Muscle layer of colon (tissue), 2 donors: Measurements from ENCODE around the gene SAMD8.

ENCODE experiments used
- H3K27ac ChIP-seq: one replicate; pipeline ENCODE4 v1.7.0; 2013; ENCODE audit warnings: low read depth, mild to moderate bottlenecking, low read length, moderate library complexity
- H3K27me3 ChIP-seq, 2 donors: one replicate each; pipeline ENCODE4 v1.7.0; 2013; ENCODE audit warnings: low read length in 2 of 2, mild to moderate bottlenecking in 2 of 2; ENCODE audit not compliant: insufficient read depth in 2 of 2, control insufficient read depth in 1 of 2
- H3K36me3 ChIP-seq: one replicate; pipeline ENCODE4 v1.7.0; 2013; ENCODE audit warnings: mild to moderate bottlenecking, low read length; ENCODE audit not compliant: insufficient read depth
- H3K4me1 ChIP-seq: one replicate; pipeline ENCODE4 v1.7.0; 2013; ENCODE audit warnings: mild to moderate bottlenecking, low read length; ENCODE audit not compliant: insufficient read depth
- H3K4me3 ChIP-seq, 2 donors: one replicate each; pipeline ENCODE4 v1.7.0; 2013; ENCODE audit warnings: low read length in 2 of 2, low read depth in 1 of 2, mild to moderate bottlenecking in 1 of 2, moderate library complexity in 1 of 2
- H3K9ac ChIP-seq: one replicate; pipeline ENCODE4 v1.7.0; 2013; ENCODE audit warnings: low read length
- H3K9me3 ChIP-seq: one replicate; pipeline ENCODE4 v1.7.0; 2013; ENCODE audit warnings: mild to moderate bottlenecking, low read length
- donor health status: abdominal sarcoma.
- donor health status: Adenocarcinoma of cecum.

SAMD8 gene

GRCh38 chr10:75072727-75073126 is 38.7 kb upstream of the SAMD8 start:
- H3K36me3 ChIP-seq: no peaks in the 10 kb centered on the region
- no peak overlapping the region for H3K4me3 ChIP-seq
- H3K4me1 ChIP-seq: no peaks in the 10 kb centered on the region
- no peaks in the 10 kb centered on the region for H3K27me3 ChIP-seq
- no peaks in the 10 kb centered on the region for H3K9me3 ChIP-seq
- H3K9ac ChIP-seq: no peak overlapping the region
- H3K27ac ChIP-seq: no peak overlapping the region

GRCh38 chr10:75073442-75073841 is 38.0 kb upstream of the SAMD8 start:
- no peak overlapping the region for H3K27ac ChIP-seq
- H3K27me3 ChIP-seq: no peaks in the 10 kb centered on the region
- no peak overlapping the region for H3K4me3 ChIP-seq
- H3K9me3 ChIP-seq: no peaks in the 10 kb centered on the region
- no peaks in the 10 kb centered on the region for H3K36me3 ChIP-seq
- H3K9ac ChIP-seq: no peak overlapping the region
- no peaks in the 10 kb centered on the region for H3K4me1 ChIP-seq

- no peaks in the 10 kb centered on the region for H3K27me3 ChIP-seq
- no peaks in the 10 kb centered on the region for H3K9me3 ChIP-seq
- no peak overlapping the region for H3K27ac ChIP-seq
- H3K4me1 ChIP-seq: no peaks in the 10 kb centered on the region
- H3K4me3 ChIP-seq: no peak overlapping the region
- no peaks in the 10 kb centered on the region for H3K36me3 ChIP-seq
- no peak overlapping the region for H3K9ac ChIP-seq
Measured at GRCh38 chr10:75074711-75075445, 36.6 kb upstream of the SAMD8 start.

- no peaks in the 10 kb centered on the region for H3K36me3 ChIP-seq
- no peaks in the 10 kb centered on the region for H3K27me3 ChIP-seq
- no peak overlapping the region for H3K27ac ChIP-seq
- H3K4me3 ChIP-seq: no peak overlapping the region
- peaks cover 2% of the 10 kb centered on the region for H3K9me3 ChIP-seq
- no peaks in the 10 kb centered on the region for H3K4me1 ChIP-seq
- H3K9ac ChIP-seq: no peak overlapping the region
Measured at GRCh38 chr10:75076348-75076747, 35.1 kb upstream of the SAMD8 start.

GRCh38 chr10:75079436-75080083 is 31.9 kb upstream of the SAMD8 start:
- Histone ChIP-seq H3K36me3 (no peaks in the 10 kb centered on the region), H3K4me3 (no peak overlapping the region), H3K27ac (no peak overlapping the region), H3K4me1 (no peaks in the 10 kb centered on the region), H3K9me3 (peaks cover 4% of the 10 kb centered on the region), H3K9ac (no peak overlapping the region), H3K27me3 (no peaks in the 10 kb centered on the region)

GRCh38 chr10:75080554-75080953 is 30.9 kb upstream of the SAMD8 start:
- Histone ChIP-seq H3K4me3 (no peak overlapping the region), H3K9me3 (peaks cover 4% of the 10 kb centered on the region), H3K36me3 (no peaks in the 10 kb centered on the region), H3K27me3 (no peaks in the 10 kb centered on the region), H3K27ac (no peak overlapping the region), H3K9ac (no peak overlapping the region), H3K4me1 (no peaks in the 10 kb centered on the region)

GRCh38 chr10:75081379-75081778 is 30.1 kb upstream of the SAMD8 start:
- H3K9ac ChIP-seq: no peak overlapping the region
- no peaks in the 10 kb centered on the region for H3K27me3 ChIP-seq
- H3K4me1 ChIP-seq: no peaks in the 10 kb centered on the region
- no peaks in the 10 kb centered on the region for H3K36me3 ChIP-seq
- no peak overlapping the region for H3K27ac ChIP-seq
- H3K4me3 ChIP-seq: no peak overlapping the region
- H3K9me3 ChIP-seq: peaks cover 4% of the 10 kb centered on the region

- H3K9me3 ChIP-seq: peaks cover 4% of the 10 kb centered on the region
- H3K4me3 ChIP-seq: no peak overlapping the region
- no peaks in the 10 kb centered on the region for H3K36me3 ChIP-seq
- H3K9ac ChIP-seq: no peak overlapping the region
- H3K27me3 ChIP-seq: no peaks in the 10 kb centered on the region
- no peak overlapping the region for H3K27ac ChIP-seq
- no peaks in the 10 kb centered on the region for H3K4me1 ChIP-seq
Measured at GRCh38 chr10:75083972-75084833, 27.3 kb upstream of the SAMD8 start.

GRCh38 chr10:75084834-75085384 is 26.5 kb upstream of the SAMD8 start:
- Histone ChIP-seq H3K9ac (no peak overlapping the region), H3K4me1 (no peaks in the 10 kb centered on the region), H3K4me3 (no peak overlapping the region), H3K36me3 (no peaks in the 10 kb centered on the region), H3K27me3 (no peaks in the 10 kb centered on the region), H3K9me3 (peaks cover 4% of the 10 kb centered on the region), H3K27ac (no peak overlapping the region)

- Histone ChIP-seq H3K27me3 (no peaks in the 10 kb centered on the region), H3K27ac (no peak overlapping the region), H3K4me1 (no peaks in the 10 kb centered on the region), H3K9me3 (peaks cover 2% of the 10 kb centered on the region), H3K36me3 (no peaks in the 10 kb centered on the region), H3K4me3 (no peak overlapping the region), H3K9ac (no peak overlapping the region)
Measured at GRCh38 chr10:75086278-75086934, 25.1 kb upstream of the SAMD8 start.

GRCh38 chr10:75088640-75089039 is 22.8 kb upstream of the SAMD8 start:
- Histone ChIP-seq H3K36me3 (no peaks in the 10 kb centered on the region), H3K9ac (no peak overlapping the region), H3K27me3 (no peaks in the 10 kb centered on the region), H3K4me3 (no peak overlapping the region), H3K9me3 (no peaks in the 10 kb centered on the region), H3K27ac (no peak overlapping the region), H3K4me1 (no peaks in the 10 kb centered on the region)
